ENCODE results near the gene FAM151B.
A peak's percentile ranks its signal among the peaks of the same experiment; 100 is the strongest.

FAM151B gene

GRCh38 chr5:80516826-80517225, 28.9 kb downstream of the FAM151B start:
- Histone ChIP-seq H3K36me3 (ENCODE audit: insufficient read depth, low read length) (no peaks in the 10 kb centered on the region), H3K4me1 (ENCODE audit: insufficient read depth, low read length) (no peaks in the 10 kb centered on the region), H3K27me3 (ENCODE audit: insufficient read depth, low read length) (no peaks in the 10 kb centered on the region), H3K4me3 (ENCODE audit: low read length) (no peak overlapping the region), H2AFZ (ENCODE audit: low read depth, low read length) (no peak overlapping the region), H3K9me3 (ENCODE audit: low read length) (no peaks in the 10 kb centered on the region)

- H3K4me3 ChIP-seq (ENCODE audit: low read length) = no peak overlapping the region
- no peak overlapping the region for H2AFZ ChIP-seq (ENCODE audit: low read depth, low read length)
- H3K4me1 ChIP-seq (ENCODE audit: insufficient read depth, low read length) = peaks cover 12% of the 10 kb centered on the region
- H3K9me3 ChIP-seq (ENCODE audit: low read length) = no peaks in the 10 kb centered on the region
- H3K27me3 ChIP-seq (ENCODE audit: insufficient read depth, low read length) = no peaks in the 10 kb centered on the region
- no peaks in the 10 kb centered on the region for H3K36me3 ChIP-seq (ENCODE audit: insufficient read depth, low read length)
These were observed 52.8 kb downstream of the FAM151B start for GRCh38 chr5:80540691-80541090.

- no peaks in the 10 kb centered on the region for H3K36me3 ChIP-seq (ENCODE audit: insufficient read depth, low read length)
- no peak overlapping the region for H2AFZ ChIP-seq (ENCODE audit: low read depth, low read length)
- no peaks in the 10 kb centered on the region for H3K27me3 ChIP-seq (ENCODE audit: insufficient read depth, low read length)
- H3K4me1 ChIP-seq (ENCODE audit: insufficient read depth, low read length) = peaks cover 12% of the 10 kb centered on the region
- no peaks in the 10 kb centered on the region for H3K9me3 ChIP-seq (ENCODE audit: low read length)
- no peak overlapping the region for H3K4me3 ChIP-seq (ENCODE audit: low read length)
These were observed 53.5 kb downstream of the FAM151B start for GRCh38 chr5:80541392-80541791.

- Histone ChIP-seq H2AFZ (ENCODE audit: low read depth, low read length) (no peak overlapping the region), H3K9me3 (ENCODE audit: low read length) (peaks cover 4% of the 10 kb centered on the region), H3K27me3 (ENCODE audit: insufficient read depth, low read length) (no peaks in the 10 kb centered on the region), H3K36me3 (ENCODE audit: insufficient read depth, low read length) (no peaks in the 10 kb centered on the region), H3K4me1 (ENCODE audit: insufficient read depth, low read length) (no peaks in the 10 kb centered on the region), H3K4me3 (ENCODE audit: low read length) (no peak overlapping the region)
These were observed 66.7 kb downstream of the FAM151B start for GRCh38 chr5:80554646-80555045.

- Histone ChIP-seq H3K27me3 (ENCODE audit: insufficient read depth, low read length) (no peaks in the 10 kb centered on the region), H2AFZ (ENCODE audit: low read depth, low read length) (no peak overlapping the region), H3K9me3 (ENCODE audit: low read length) (peaks cover 5% of the 10 kb centered on the region), H3K4me1 (ENCODE audit: insufficient read depth, low read length) (no peaks in the 10 kb centered on the region), H3K4me3 (ENCODE audit: low read length) (no peak overlapping the region), H3K36me3 (ENCODE audit: insufficient read depth, low read length) (no peaks in the 10 kb centered on the region)
These were observed 67.2 kb downstream of the FAM151B start for GRCh38 chr5:80555099-80555498.

GRCh38 chr5:80559244-80559643, 71.3 kb downstream of the FAM151B start:
- no peaks in the 10 kb centered on the region for H3K27me3 ChIP-seq (ENCODE audit: insufficient read depth, low read length)
- peaks cover 3% of the 10 kb centered on the region for H3K9me3 ChIP-seq (ENCODE audit: low read length)
- H3K4me1 ChIP-seq (ENCODE audit: insufficient read depth, low read length) = peaks cover 6% of the 10 kb centered on the region
- H3K4me3 ChIP-seq (ENCODE audit: low read length) = no peak overlapping the region
- H2AFZ ChIP-seq (ENCODE audit: low read depth, low read length) = no peak overlapping the region
- H3K36me3 ChIP-seq (ENCODE audit: insufficient read depth, low read length) = no peaks in the 10 kb centered on the region

- Histone ChIP-seq H2AFZ (ENCODE audit: low read depth, low read length) (no peak overlapping the region), H3K36me3 (ENCODE audit: insufficient read depth, low read length) (no peaks in the 10 kb centered on the region), H3K9me3 (ENCODE audit: low read length) (no peaks in the 10 kb centered on the region), H3K4me1 (ENCODE audit: insufficient read depth, low read length) (peaks cover 11% of the 10 kb centered on the region), H3K27me3 (ENCODE audit: insufficient read depth, low read length) (peaks cover 11% of the 10 kb centered on the region), H3K4me3 (ENCODE audit: low read length) (no peak overlapping the region)
These were observed 77.4 kb downstream of the FAM151B start for GRCh38 chr5:80565330-80565729.

GRCh38 chr5:80566711-80567259, 78.9 kb downstream of the FAM151B start:
- no peaks in the 10 kb centered on the region for H3K36me3 ChIP-seq (ENCODE audit: insufficient read depth, low read length)
- H2AFZ ChIP-seq (ENCODE audit: low read depth, low read length) = no peak overlapping the region
- H3K27me3 ChIP-seq (ENCODE audit: insufficient read depth, low read length) = peaks cover 20% of the 10 kb centered on the region
- H3K4me1 ChIP-seq (ENCODE audit: insufficient read depth, low read length) = peaks cover 5% of the 10 kb centered on the region
- no peak overlapping the region for H3K4me3 ChIP-seq (ENCODE audit: low read length)
- H3K9me3 ChIP-seq (ENCODE audit: low read length) = no peaks in the 10 kb centered on the region

- Histone ChIP-seq H3K4me1 (ENCODE audit: insufficient read depth, low read length) (peaks cover 5% of the 10 kb centered on the region), H3K36me3 (ENCODE audit: insufficient read depth, low read length) (no peaks in the 10 kb centered on the region), H3K27me3 (ENCODE audit: insufficient read depth, low read length) (peaks cover 24% of the 10 kb centered on the region), H3K9me3 (ENCODE audit: low read length) (peaks cover 3% of the 10 kb centered on the region), H3K4me3 (ENCODE audit: low read length) (no peak overlapping the region), H2AFZ (ENCODE audit: low read depth, low read length) (no peak overlapping the region)
These were observed 80.4 kb downstream of the FAM151B start for GRCh38 chr5:80568251-80568650.

- H3K9me3 ChIP-seq (ENCODE audit: low read length) = peaks cover 3% of the 10 kb centered on the region
- H3K27me3 ChIP-seq (ENCODE audit: insufficient read depth, low read length) = peaks cover 24% of the 10 kb centered on the region
- H3K36me3 ChIP-seq (ENCODE audit: insufficient read depth, low read length) = no peaks in the 10 kb centered on the region
- H3K4me3 ChIP-seq (ENCODE audit: low read length) = peak overlapping the region; percentile 42
- peak overlapping the region; percentile 84 for H2AFZ ChIP-seq (ENCODE audit: low read depth, low read length)
- peaks cover 5% of the 10 kb centered on the region for H3K4me1 ChIP-seq (ENCODE audit: insufficient read depth, low read length)
These were observed 81.4 kb downstream of the FAM151B start for GRCh38 chr5:80569086-80569960.

GRCh38 chr5:80569961-80570786, 82.3 kb downstream of the FAM151B start, which contains the start of gene ANKRD34B:
ANKRD34B (minus strand) TSS chr5:80570280; CDS start chr5:80560019, 10,261 bp downstream.
- Histone ChIP-seq H3K27me3 (ENCODE audit: insufficient read depth, low read length) (peaks cover 24% of the 10 kb centered on the region), H3K4me3 (ENCODE audit: low read length) (peak within 1 kb of the TSS; percentile 42), H3K36me3 (ENCODE audit: insufficient read depth, low read length) (no peaks in the 10 kb centered on the region)

GRCh38 chr5:80573062-80573461, 85.2 kb downstream of the FAM151B start:
- H2AFZ ChIP-seq (ENCODE audit: low read depth, low read length) = no peak overlapping the region
- H3K4me1 ChIP-seq (ENCODE audit: insufficient read depth, low read length) = peaks cover 5% of the 10 kb centered on the region
- H3K4me3 ChIP-seq (ENCODE audit: low read length) = no peak overlapping the region
- peaks cover 24% of the 10 kb centered on the region for H3K27me3 ChIP-seq (ENCODE audit: insufficient read depth, low read length)
- H3K36me3 ChIP-seq (ENCODE audit: insufficient read depth, low read length) = no peaks in the 10 kb centered on the region
- H3K9me3 ChIP-seq (ENCODE audit: low read length) = peaks cover 3% of the 10 kb centered on the region

More at GRCh38 chr5:80569961-80570786, 82.3 kb downstream of the FAM151B start, which contains the start of gene ANKRD34B:
- Histone ChIP-seq H3K9me3 (ENCODE audit: low read length) (peaks cover 3% of the 10 kb centered on the region), H3K4me1 (ENCODE audit: insufficient read depth, low read length) (peaks cover 5% of the 10 kb centered on the region), H2AFZ (ENCODE audit: low read depth, low read length) (peak within 1 kb of the TSS; percentile 84)

- no peak overlapping the region for H2AFZ ChIP-seq (ENCODE audit: low read depth, low read length)
- H3K4me1 ChIP-seq (ENCODE audit: insufficient read depth, low read length) = no peaks in the 10 kb centered on the region
- H3K4me3 ChIP-seq (ENCODE audit: low read length) = no peak overlapping the region
- H3K27me3 ChIP-seq (ENCODE audit: insufficient read depth, low read length) = peaks cover 4% of the 10 kb centered on the region
- H3K36me3 ChIP-seq (ENCODE audit: insufficient read depth, low read length) = no peaks in the 10 kb centered on the region
- H3K9me3 ChIP-seq (ENCODE audit: low read length) = peaks cover 3% of the 10 kb centered on the region
These were observed 88.5 kb downstream of the FAM151B start for GRCh38 chr5:80576383-80576782.
